Measurements from ENCODE around the gene CIART.

GRCh38 chr1:150262388-150263320, 19.7 kb upstream of the CIART start:
- no peak for TF ChIP-seq ARNTL (CRISPR knock-in tag; IDR thresholded peaks at IDR 0.05; ENCODE audit: borderline replicate concordance, low read depth)
- no peak for TF ChIP-seq CSRNP3 (CRISPR knock-in tag; IDR thresholded peaks at IDR 0.05)
- TF ChIP-seq ZFP30 (CRISPR knock-in tag; IDR thresholded peaks at IDR 0.05), result no peak
- no peak for TF ChIP-seq RARB (CRISPR knock-in tag; IDR thresholded peaks at IDR 0.05)
